Measurements from ENCODE around the gene EEF1AKMT4.

EEF1AKMT4 gene

DNA sequence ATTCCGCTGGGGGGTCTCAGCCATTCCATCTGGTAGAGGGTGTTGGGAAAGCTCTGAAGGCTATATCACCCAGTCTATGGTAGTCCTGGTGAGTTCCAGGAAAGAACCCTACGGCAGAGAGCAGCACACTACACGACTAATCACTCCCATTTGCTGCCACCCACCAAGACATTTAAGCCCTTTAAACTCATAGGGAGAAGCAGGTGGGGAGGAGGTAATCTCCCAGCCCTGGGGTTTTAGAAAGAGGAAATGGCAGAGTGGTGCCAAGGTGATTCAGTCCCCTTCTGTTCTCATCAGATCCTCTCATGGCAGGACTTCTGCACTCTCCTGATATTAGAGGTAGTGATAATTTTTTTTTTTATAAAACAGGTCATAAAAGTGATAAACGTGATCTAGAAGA, 30.7 kb upstream of the EEF1AKMT4 start:
- TF ChIP-seq, protein P1, sequence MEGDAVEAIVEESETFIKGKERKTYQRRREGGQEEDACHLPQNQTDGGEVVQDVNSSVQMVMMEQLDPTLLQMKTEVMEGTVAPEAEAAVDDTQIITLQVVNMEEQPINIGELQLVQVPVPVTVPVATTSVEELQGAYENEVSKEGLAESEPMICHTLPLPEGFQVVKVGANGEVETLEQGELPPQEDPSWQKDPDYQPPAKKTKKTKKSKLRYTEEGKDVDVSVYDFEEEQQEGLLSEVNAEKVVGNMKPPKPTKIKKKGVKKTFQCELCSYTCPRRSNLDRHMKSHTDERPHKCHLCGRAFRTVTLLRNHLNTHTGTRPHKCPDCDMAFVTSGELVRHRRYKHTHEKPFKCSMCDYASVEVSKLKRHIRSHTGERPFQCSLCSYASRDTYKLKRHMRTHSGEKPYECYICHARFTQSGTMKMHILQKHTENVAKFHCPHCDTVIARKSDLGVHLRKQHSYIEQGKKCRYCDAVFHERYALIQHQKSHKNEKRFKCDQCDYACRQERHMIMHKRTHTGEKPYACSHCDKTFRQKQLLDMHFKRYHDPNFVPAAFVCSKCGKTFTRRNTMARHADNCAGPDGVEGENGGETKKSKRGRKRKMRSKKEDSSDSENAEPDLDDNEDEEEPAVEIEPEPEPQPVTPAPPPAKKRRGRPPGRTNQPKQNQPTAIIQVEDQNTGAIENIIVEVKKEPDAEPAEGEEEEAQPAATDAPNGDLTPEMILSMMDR (IDR thresholded peaks at IDR 0.05) = no peak
- Histone ChIP-seq H3K27ac (no peak overlapping the region), H3K4me3 (no peak overlapping the region)
- no peak for DNase-seq (ENCODE audit: low spot score)

DNA sequence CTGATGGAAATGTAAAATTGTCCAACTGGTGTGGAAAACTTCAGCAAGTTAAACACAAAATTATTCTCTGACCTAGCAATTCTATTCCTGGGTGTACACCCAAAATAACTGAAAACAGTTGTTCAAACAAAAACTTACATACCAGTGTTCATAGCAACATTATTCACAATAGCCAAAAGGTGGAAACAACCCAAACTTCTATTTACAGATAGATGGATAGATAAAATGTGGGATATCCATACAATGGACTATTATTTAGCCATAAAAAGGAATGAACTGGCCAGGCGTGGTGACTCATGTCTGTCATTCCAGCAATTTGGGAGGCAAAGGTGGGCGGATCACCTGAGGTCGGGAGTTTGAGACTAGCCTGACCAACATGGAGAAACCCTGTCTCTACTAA, 27.0 kb upstream of the EEF1AKMT4 start:
- TF ChIP-seq, protein P1 (IDR thresholded peaks at IDR 0.05) = no peak
- H3K27ac ChIP-seq = no peak overlapping the region
- no peak for DNase-seq (ENCODE audit: low spot score)
- no peak overlapping the region for H3K4me3 ChIP-seq

DNA sequence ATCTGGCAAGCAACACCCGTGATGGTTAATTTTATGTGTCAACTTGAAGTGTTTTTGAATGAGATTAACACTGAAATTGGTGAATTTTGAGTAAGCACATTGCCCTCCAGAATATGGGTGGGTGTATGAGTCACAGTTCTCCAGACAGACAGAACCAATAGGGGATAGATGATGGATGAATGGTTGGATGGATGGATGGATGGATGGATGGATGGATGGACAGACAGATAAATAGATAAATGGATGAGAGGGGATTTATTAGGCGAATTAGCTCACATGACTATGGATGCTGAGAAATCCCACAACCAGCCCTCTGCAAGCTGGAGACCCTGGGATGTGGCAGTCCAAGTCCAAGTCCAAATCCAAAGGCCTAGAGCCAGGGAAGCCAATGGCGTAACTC, 25.5 kb upstream of the EEF1AKMT4 start:
- no peak for DNase-seq (ENCODE audit: low spot score)
- TF ChIP-seq, protein P1 (IDR thresholded peaks at IDR 0.05) = no peak
- Histone ChIP-seq H3K4me3 (no peak overlapping the region), H3K27ac (no peak overlapping the region)

DNA sequence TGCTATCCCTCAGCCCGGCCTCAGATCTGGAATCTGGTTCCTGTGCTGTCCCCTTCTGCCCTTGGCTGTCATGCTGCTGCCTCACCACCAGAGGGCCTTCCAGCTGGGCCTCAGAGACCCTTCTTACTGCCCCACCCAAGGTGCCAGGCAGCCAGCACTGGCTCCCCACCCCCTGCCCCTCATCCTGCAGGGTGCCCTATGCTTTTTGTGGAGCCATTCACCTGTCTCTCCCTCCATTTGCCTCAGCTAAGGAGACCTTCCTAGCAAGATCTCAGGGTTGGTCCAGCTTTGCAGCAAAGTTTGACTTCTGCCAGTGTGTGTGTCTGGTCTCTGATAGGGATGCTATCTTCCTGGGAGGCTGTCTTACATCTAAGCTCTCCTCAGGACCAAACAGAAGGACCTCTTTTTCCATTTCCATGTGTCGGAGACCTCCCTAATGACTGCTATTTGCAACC, 22.0 kb upstream of the EEF1AKMT4 start:
- TF ChIP-seq, protein P1 (IDR thresholded peaks at IDR 0.05) = peak; percentile 46
- DNase-seq (ENCODE audit: low spot score) = no peak
- Histone ChIP-seq H3K27ac (no peak overlapping the region), H3K4me3 (no peak overlapping the region)

DNA sequence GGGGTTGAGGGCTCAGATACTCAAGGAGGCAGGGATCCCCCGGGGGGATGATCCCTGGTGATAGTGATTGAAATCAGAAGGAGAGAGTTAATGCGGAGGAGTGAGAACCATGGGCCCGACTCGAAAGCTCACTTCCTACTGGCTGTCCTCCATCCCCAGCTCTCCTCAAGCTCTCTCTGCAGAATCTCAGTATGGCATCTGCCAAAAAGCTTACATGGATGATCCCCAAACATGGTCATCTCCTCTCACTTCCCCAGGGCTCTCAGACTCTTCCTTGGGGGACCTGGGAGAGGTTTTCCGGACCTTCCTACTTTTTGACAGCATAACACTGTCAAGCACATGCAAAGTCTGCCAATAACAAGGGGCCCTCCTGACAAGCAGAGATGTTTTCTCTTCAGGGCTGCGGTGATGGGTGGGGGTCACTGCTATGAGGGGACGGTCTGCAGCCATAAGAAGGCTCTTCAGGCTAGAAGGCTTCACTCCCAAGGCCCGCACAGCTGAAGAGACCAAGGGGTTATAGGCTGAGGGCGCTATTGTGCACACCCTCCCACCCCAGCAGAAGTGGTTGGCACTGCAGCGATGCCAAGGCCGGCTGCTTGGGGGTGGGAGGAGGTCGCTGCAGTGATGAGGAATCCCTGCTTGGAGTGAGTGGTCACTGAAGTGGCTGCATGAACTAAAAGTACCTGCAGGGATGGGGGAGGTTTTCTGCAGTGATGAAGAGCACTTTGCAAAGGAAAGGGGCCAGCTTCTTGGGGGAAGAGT, 20.9 kb upstream of the EEF1AKMT4 start:
- Histone ChIP-seq H3K4me3 (peak overlapping the region; percentile 73), H3K27ac (no peak overlapping the region)
- TF ChIP-seq, protein P1 (IDR thresholded peaks at IDR 0.05) = no peak
- no peak for DNase-seq (ENCODE audit: low spot score)

DNA sequence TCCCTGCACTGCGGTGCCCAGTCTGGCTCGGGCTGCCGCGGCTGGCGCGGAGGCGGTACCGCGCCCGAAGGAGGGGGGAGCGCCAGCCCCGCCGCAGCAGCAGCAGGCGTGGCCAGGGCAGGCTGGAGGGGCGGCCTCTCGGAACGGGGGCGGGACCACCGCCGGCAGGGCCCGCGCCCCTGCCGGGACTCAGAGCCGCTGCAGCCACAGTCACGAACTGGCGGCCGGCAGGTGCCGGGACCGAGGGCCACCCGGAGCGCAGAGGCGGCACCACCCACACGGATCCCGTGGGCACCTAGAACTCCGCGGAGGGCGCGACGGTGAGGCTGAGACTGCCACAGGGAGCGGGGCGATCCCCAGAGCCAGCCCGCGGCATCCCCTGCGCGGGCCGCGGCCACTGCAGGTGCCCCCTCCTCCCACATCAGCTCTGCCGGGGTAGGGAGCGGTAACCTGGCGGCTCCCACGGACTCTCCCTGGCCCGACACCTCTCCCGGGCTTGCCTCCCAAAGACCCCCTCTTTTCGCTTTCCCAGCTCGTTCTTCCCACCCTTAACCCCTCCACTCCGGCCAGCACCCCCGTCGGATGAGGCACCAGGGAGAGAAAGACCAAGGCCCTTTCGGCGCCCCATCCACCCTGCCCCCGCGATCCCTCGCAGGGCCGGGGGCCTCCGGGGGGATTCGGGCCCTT, 19.9 kb upstream of the EEF1AKMT4 start, which contains the start of gene VWA5B2:
Gene VWA5B2, plus strand, starts transcription at position 192 of the 687 bp plus-strand sequence. CDS start 944 bp downstream, outside the sequence.
- TF ChIP-seq, protein P1 (IDR thresholded peaks at IDR 0.05) = no peak
- no peak for DNase-seq (ENCODE audit: low spot score)

More for the DNA sequence above, 19.9 kb upstream of the EEF1AKMT4 start, which contains the start of gene VWA5B2:
- peak within 1 kb of the TSS; percentile 73 for H3K4me3 ChIP-seq
- no peak within 1 kb of the TSS for H3K27ac ChIP-seq
